T47D (cell line): ENCODE data around the gene CAMKMT.

Source experiments
- DNase-seq, 2 experiments: peaks; one replicate each; pipeline versions ENCODE4 v3.0.0 to v3.0.0-alpha.2; 2011 to 2012; ENCODE audit warnings: low read depth in 1 of 2, low spot score in 1 of 2
- JUND ChIP-seq: IDR thresholded peaks from 2 replicates; pipeline ENCODE4 v1.6.1; 2012; ENCODE audit warnings: low read depth
- in situ Hi-C: cut with HindIII; loops from 2 replicates; pipeline ENCODE4 v1.10.0; 2016; ENCODE audit warnings: low sequenced_read_pairs, low pct_unique_long_range_greater_than_20kb

Gene CAMKMT

GRCh38 chr2:44789971-44790721 is 428.4 kb downstream of the CAMKMT start:
- no peak for TF ChIP-seq JUND
- DNase-seq: no peak
- in situ Hi-C loops: no loop called here

GRCh38 chr2:44793322-44793870 is 431.6 kb downstream of the CAMKMT start:
- TF ChIP-seq JUND: no peak
- peak in 1 of 2 experiments; percentile 62 for DNase-seq
- in situ Hi-C loops: no loop called here

GRCh38 chr2:44796771-44797170 is 435.0 kb downstream of the CAMKMT start:
- DNase-seq: no peak
- no peak for TF ChIP-seq JUND
- in situ Hi-C loops: no loop called here

GRCh38 chr2:44798139-44798659 is 436.5 kb downstream of the CAMKMT start:
- TF ChIP-seq JUND: no peak
- in situ Hi-C loops: no loop called here
- DNase-seq: no peak

- no peak for DNase-seq
- in situ Hi-C loops: no loop called here
- TF ChIP-seq JUND: no peak
Observed at GRCh38 chr2:44799105-44799504, 437.4 kb downstream of the CAMKMT start.

GRCh38 chr2:44799754-44800153 is 438.0 kb downstream of the CAMKMT start:
- in situ Hi-C loops: no loop called here
- no peak for TF ChIP-seq JUND
- DNase-seq: no peak

GRCh38 chr2:44801289-44801840 is 439.6 kb downstream of the CAMKMT start:
- DNase-seq: no peak
- TF ChIP-seq JUND: no peak
- in situ Hi-C loops: no loop called here

GRCh38 chr2:44801841-44802776 is 440.4 kb downstream of the CAMKMT start:
- DNase-seq: no peak
- no peak for TF ChIP-seq JUND
- in situ Hi-C loops: no loop called here

- no peak for TF ChIP-seq JUND
- in situ Hi-C loops: no loop called here
- DNase-seq: no peak
Observed at GRCh38 chr2:44802777-44803424, 441.2 kb downstream of the CAMKMT start.

GRCh38 chr2:44804406-44805265 is 442.9 kb downstream of the CAMKMT start:
- TF ChIP-seq JUND: no peak
- DNase-seq: no peak
- in situ Hi-C loops: no loop called here
